ENCODE data around the gene DGKE. TPM values are rescaled to one million over a fixed set of nuclear protein-coding genes. Genes with fewer than 3 reads are reported as not detected.

DGKE gene
- total RNA-seq = 4.8 and 5.2 TPM in 2 replicates

GRCh38 chr17:56833809-56834379 is at the start of gene DGKE, which contains the start of gene C17orf67:
DGKE (plus strand) TSS chr17:56834151; CDS start chr17:56834796, 645 bp downstream.
C17orf67 (minus strand) TSS chr17:56833920; CDS start chr17:56815810, 18,110 bp downstream.

GRCh38 chr17:56913867-56914580 is 80.1 kb downstream of the DGKE start, which contains the start of gene TRIM25:
TRIM25 (minus strand) TSS chr17:56914049; CDS start chr17:56913988, 61 bp downstream.

Other genes starting within 250 kb of the DGKE start
- under 0.01 and 0.09 TPM in 2 replicates for gene NOG, start 240.5 kb upstream of the DGKE start, total RNA-seq
- 0.71 and 0.74 TPM in 2 replicates for gene C17orf67, start 231 bp upstream of the DGKE start, total RNA-seq
- 23.2 and 23.8 TPM in 2 replicates for gene TRIM25, start 79.9 kb downstream of the DGKE start, total RNA-seq
- 9.7 and 13.1 TPM in 2 replicates for gene COIL, start 126.9 kb downstream of the DGKE start, total RNA-seq
- gene SCPEP1, start 144.0 kb downstream of the DGKE start, total RNA-seq = 49.2 and 55.7 TPM in 2 replicates